Stimulated activated CD4-positive, alpha-beta T cell treated with anti-CD3 and anti-CD28 coated beads, Interleukin-2, amount 100 ng/mL, for 48 hours (primary cell): ENCODE results near the gene EEF1G.

ENCODE experiments used
- DNase-seq, 2 donors: peaks; one replicate each; pipeline ENCODE4 v3.0.0-alpha.2; 2020

The EEF1G gene

GRCh38 chr11:62538470-62539237, 35.0 kb downstream of the EEF1G start:
- no peak for DNase-seq

GRCh38 chr11:62536301-62536957, 37.3 kb downstream of the EEF1G start:
- no peak for DNase-seq

GRCh38 chr11:62535802-62536201, 37.9 kb downstream of the EEF1G start:
- DNase-seq = no peak

GRCh38 chr11:62534779-62535545, 38.7 kb downstream of the EEF1G start:
- DNase-seq = no peak

- no peak for DNase-seq
Measured at GRCh38 chr11:62532096-62532495, 41.6 kb downstream of the EEF1G start.

DNA sequence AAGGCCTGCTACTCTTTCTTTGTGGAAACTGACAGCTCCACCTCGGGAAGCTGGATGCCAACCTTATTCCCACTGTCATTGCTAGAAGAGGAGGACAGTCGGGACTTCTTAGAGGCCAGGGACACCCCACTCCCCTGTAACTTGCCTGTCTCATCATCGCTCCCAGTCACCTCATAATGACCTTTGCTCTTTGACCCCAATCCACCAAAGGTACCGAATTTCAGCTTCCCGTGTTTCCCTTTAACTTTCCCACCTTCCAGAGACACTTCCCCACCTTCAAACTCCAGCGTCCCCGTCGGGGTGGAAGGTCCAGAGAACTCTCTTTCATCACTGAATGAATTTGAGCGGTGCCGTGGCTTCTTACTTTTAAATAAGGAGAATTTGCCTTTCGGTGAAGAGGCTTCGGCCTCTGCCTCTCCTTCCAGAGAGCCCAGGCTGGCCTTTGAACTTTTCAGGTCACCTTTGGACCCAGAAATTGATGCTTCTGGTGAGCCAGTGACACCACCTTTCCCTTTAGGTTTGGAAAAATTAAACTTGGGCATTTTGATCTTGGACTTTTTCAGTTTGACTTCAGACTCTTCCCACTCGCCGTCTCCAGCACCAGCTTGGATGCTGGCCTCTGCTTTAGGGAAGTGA, 56.8 kb downstream of the EEF1G start:
- DNase-seq = no peak

GRCh38 chr11:62514151-62514550, 59.5 kb downstream of the EEF1G start:
- DNase-seq = no peak

DNA sequence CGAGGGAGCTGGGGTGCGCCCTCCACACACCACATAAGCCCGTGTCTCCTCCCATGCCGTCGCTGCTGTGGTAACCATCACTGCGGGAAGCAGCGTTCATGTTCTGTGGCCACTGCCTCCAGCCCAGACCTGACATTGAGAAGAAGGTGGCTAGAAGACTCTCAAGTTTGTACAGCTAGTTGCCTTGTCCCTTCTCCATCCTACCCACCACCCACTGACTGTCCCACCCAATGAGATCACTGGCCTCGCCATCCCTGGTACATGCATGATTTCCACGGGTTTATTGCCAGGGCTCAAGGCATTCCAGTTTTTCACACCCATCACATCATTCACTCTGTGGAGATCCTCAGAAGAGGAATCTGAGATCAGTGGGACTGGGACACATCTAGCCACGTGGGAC, 60.1 kb downstream of the EEF1G start:
- no peak for DNase-seq

DNA sequence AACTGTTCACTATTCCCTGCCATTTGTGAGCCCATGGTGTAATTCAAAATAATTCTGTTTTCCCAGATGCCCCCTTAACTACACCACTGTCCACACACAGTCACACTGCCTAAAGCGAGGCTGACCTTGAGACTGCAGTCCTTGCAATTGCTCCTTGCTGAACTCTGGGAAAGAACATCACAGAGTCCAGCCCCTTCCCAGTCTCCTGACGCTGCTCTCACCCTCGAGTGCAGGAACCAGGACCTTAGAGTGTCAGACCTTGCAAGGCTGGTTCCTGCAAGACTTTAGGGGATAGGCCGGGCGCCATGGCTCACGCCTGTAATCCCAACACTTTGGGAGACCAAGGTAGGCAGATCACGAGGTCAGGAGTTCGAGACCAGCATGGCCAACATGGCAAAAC, 60.7 kb downstream of the EEF1G start:
- DNase-seq = no peak
